Measurements from ENCODE around the gene WARS2. TPM values are rescaled to one million over a fixed set of nuclear protein-coding genes. Genes with fewer than 3 reads are reported as not detected.

The WARS2 gene
- total RNA-seq, 1 experiment from 2014 or later = 27.7 TPM

- H3K27me3 Mint-ChIP-seq (ENCODE audit: insufficient read depth, unreplicated experiment) = no peaks in the 10 kb centered on the region
- H3K4me3 Mint-ChIP-seq (ENCODE audit: unreplicated experiment) = no peak overlapping the region
- H3K27ac Mint-ChIP-seq (ENCODE audit: low read depth, unreplicated experiment) = no peak overlapping the region
- H3K9me3 Mint-ChIP-seq (ENCODE audit: unreplicated experiment) = peaks cover 12% of the 10 kb centered on the region
- POLR2A ChIA-PET = no interaction called here
- CTCF ChIA-PET = interaction anchor here (0.6 to 1.4 kb wide), 2 partner anchors 23 to 428 kb away, joined by 3 to 4 read pairs; no protein-coding TSS in a partner anchor
- H3K36me3 Mint-ChIP-seq (ENCODE audit: insufficient read depth, unreplicated experiment) = peaks cover 5% of the 10 kb centered on the region
- BruUV-seq (replicated peaks) = no TSS peak
- no peaks in the 10 kb centered on the region for H3K4me1 Mint-ChIP-seq (ENCODE audit: insufficient read depth, unreplicated experiment)
- intact Hi-C loops (cut with micrococcal nuclease) = no loop called here
- no peak for TF ChIP-seq CTCF (IDR thresholded peaks at IDR 0.05; ENCODE audit: unreplicated experiment)
- no peak for DNase-seq (ENCODE audit: unreplicated experiment)
Measured at GRCh38 chr1:118985640-118986554, 154.6 kb downstream of the WARS2 start.

GRCh38 chr1:118984722-118985639 lies 155.5 kb downstream of the WARS2 start:
- no peak overlapping the region for H3K27ac Mint-ChIP-seq (ENCODE audit: low read depth, unreplicated experiment)
- peaks cover 12% of the 10 kb centered on the region for H3K9me3 Mint-ChIP-seq (ENCODE audit: unreplicated experiment)
- peaks cover 5% of the 10 kb centered on the region for H3K36me3 Mint-ChIP-seq (ENCODE audit: insufficient read depth, unreplicated experiment)
- POLR2A ChIA-PET = no interaction called here
- CTCF ChIA-PET = interaction anchor here (0.7 kb wide), 1 partner anchor 17 kb away, joined by 4 read pairs; no protein-coding TSS in a partner anchor
- TF ChIP-seq CTCF (IDR thresholded peaks at IDR 0.05; ENCODE audit: unreplicated experiment) = no peak
- DNase-seq (ENCODE audit: unreplicated experiment) = no peak
- no TSS peak for BruUV-seq (replicated peaks)
- H3K27me3 Mint-ChIP-seq (ENCODE audit: insufficient read depth, unreplicated experiment) = no peaks in the 10 kb centered on the region
- H3K4me1 Mint-ChIP-seq (ENCODE audit: insufficient read depth, unreplicated experiment) = no peaks in the 10 kb centered on the region
- intact Hi-C loops (cut with micrococcal nuclease) = no loop called here
- no peak overlapping the region for H3K4me3 Mint-ChIP-seq (ENCODE audit: unreplicated experiment)

- Mint-ChIP-seq H3K9me3 (ENCODE audit: unreplicated experiment) (peaks cover 12% of the 10 kb centered on the region), H3K4me3 (ENCODE audit: unreplicated experiment) (no peak overlapping the region), H3K27ac (ENCODE audit: low read depth, unreplicated experiment) (no peak overlapping the region), H3K27me3 (ENCODE audit: insufficient read depth, unreplicated experiment) (no peaks in the 10 kb centered on the region), H3K36me3 (ENCODE audit: insufficient read depth, unreplicated experiment) (peaks cover 5% of the 10 kb centered on the region), H3K4me1 (ENCODE audit: insufficient read depth, unreplicated experiment) (no peaks in the 10 kb centered on the region)
- POLR2A ChIA-PET = no interaction called here
- intact Hi-C loops (cut with micrococcal nuclease) = no loop called here
- BruUV-seq (replicated peaks) = no TSS peak
- CTCF ChIA-PET = interaction anchor here (0.7 kb wide), 1 partner anchor 16 kb away, joined by 4 read pairs; no protein-coding TSS in a partner anchor
- TF ChIP-seq CTCF (IDR thresholded peaks at IDR 0.05; ENCODE audit: unreplicated experiment) = no peak
- no peak for DNase-seq (ENCODE audit: unreplicated experiment)
Measured at GRCh38 chr1:118984086-118984721, 156.2 kb downstream of the WARS2 start.
